Stomach (tissue), 9 donors: ENCODE data around the gene NPHP1. TPM values are rescaled to one million over a fixed set of nuclear protein-coding genes. Genes with fewer than 3 reads are reported as not detected.
"Not testable (repeated sequence)": the region's sequence is repeated elsewhere in the genome, so short reads cannot be mapped to it uniquely, and the experiment has no call there.

Experiments
- DNase-seq, 2 donors: peaks; one replicate each; pipeline versions ENCODE4 v3.0.0 to v3.0.0-alpha.2; 2013 to 2019
- H3K27ac ChIP-seq, 5 donors: fragments of 200-600 bp in 4 of 5; sonication (generic) in 4 of 5; one replicate each; pipeline ENCODE4 v1.5.1; 2013 to 2019; ENCODE audit warnings: mild to moderate bottlenecking in 1 of 5, moderate library complexity in 1 of 5
- H3K27me3 ChIP-seq, 3 donors: fragments of 200-600 bp; sonication (generic); one replicate each; pipeline ENCODE4 v1.5.1; 2017 to 2019; ENCODE audit warnings: mixed run types in 1 of 3
- H3K36me3 ChIP-seq, 4 donors: fragments of 200-600 bp; sonication (generic); 1 replicate in 3 of 4; 2 replicates in 1 of 4; pipeline ENCODE4 v1.5.1; 2016 to 2019
- H3K4me1 ChIP-seq, 4 donors: fragments of 200-600 bp; sonication (generic); one replicate each; pipeline ENCODE4 v1.5.1; 2016 to 2019
- H3K4me3 ChIP-seq, 4 donors: fragments of 200-600 bp; sonication (generic) in 3 of 4; one replicate each; pipeline ENCODE4 v1.5.1; 2016 to 2019; ENCODE audit warnings: mild to moderate bottlenecking in 1 of 4
- H3K9me3 ChIP-seq, 4 donors: fragments of 200-600 bp; sonication (generic); one replicate each; pipeline ENCODE4 v1.5.1; 2016 to 2019
- EP300 ChIP-seq: sonication (generic); formaldehyde crosslinking; IDR thresholded peaks from one replicate; pipeline ENCODE4 v1.6.1; 2017; ENCODE audit warnings: antibody characterized with exemption
- POLR2A ChIP-seq, 4 donors: fragments of 450-650 bp; IDR thresholded peaks; one replicate each; pipeline ENCODE4 v1.6.1; 2016; ENCODE audit warnings: antibody characterized with exemption in 4 of 4, control low read depth in 2 of 4, mild to moderate bottlenecking in 1 of 4, moderate library complexity in 1 of 4
- POLR2AphosphoS5 ChIP-seq, 3 donors: sonication (generic); formaldehyde crosslinking; IDR thresholded peaks; one replicate each; pipeline ENCODE4 v1.6.1; 2016; ENCODE audit warnings: antibody characterized with exemption in 3 of 3
- WGBS, 5 donors: extraction: QIAGEN DNeasy Blood & Tissue Kit in 3 of 5; methylation state at CpG; one replicate each; pipeline versions ENCODE4 v1.1.5 to v1.1.7; 2013 to 2018; 5-methylcytosine and 5-hydroxymethylcytosine counted together
- intact Hi-C: fragments of 100-400 bp; cut with DNase I; formaldehyde crosslinking; loops from one replicate; pipeline ENCODE4 v1.15.1; 2023; ENCODE audit warnings: low total_unique reads
- polyA plus RNA-seq, 3 donors: library from polyadenylated mRNA; stranded (reverse); fragments of 200-250 nt; gene quantifications; one replicate each; pipeline ENCODE4 v1.2.3, GENCODE V29; 2013
- total RNA-seq, 5 donors: library from RNA; depleted of rRNA; stranded (reverse); fragments of >200 nt; gene quantifications; one replicate each; pipeline versions ENCODE4 v1.1.0 to v1.2.3, GENCODE V29; 2014 to 2016
- TF ChIP-seq, protein P1 (sequence below), 7 experiments: fragments of 450-650 bp in 4 of 7; fragments of 200-600 bp in 3 of 7; sonication (generic) in 3 of 7; IDR thresholded peaks; one replicate each; pipeline ENCODE4 v1.5.1; 2016 to 2019; ENCODE audit warnings: antibody characterized with exemption in 7 of 7, control low read depth in 2 of 7, mild to moderate bottlenecking in 1 of 7
- donor health status: healthy with polysubstance abuse.
- donor health status: Bipolar disorder and iron deficiency.
- donor health status: healthy.

NPHP1 gene
- total and polyA plus RNA-seq, 8 donors: 0.58 to 5.5 (median 3.9) TPM; not detected in 1

DNA sequence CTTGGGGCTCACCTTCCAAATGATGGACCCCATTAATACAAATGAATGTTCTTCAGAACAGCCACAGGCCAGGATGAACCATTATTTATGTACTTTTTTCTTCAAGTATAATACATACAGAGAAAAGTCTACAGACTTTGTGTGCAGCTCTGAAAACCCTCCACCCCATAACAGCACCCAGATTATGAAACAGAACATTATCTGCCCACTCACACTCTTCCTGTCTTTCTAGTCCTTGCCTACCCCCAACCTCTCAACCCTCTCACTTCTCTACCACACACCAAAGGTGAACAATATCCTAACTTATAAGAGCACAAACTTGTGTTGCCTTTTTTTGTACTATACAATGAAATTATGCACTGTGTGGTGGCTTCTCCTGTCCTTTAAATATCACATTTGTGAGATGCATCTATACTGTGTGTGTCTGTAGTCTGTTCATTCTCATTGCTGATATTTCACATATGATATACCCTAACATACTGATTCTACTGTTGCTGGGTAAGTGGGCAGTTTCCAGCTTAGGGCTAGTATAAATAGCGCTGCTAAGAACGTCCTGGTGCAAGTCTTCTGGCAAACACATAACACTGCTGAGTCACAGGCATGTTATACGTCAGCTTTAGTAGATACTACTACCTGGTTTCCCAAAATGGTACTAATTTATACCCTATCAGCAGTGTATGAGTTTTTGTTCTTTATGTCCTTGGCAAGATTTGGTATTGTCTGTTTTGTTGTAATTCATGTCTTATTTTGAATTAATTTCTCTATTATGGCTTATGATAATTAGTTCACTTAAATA is 1.0 kb upstream of the NPHP1 start:
- Histone ChIP-seq H3K36me3 (peaks cover 0 to 21% (median 17%) of the 10 kb centered on the region in 4 donors), H3K4me1 (peaks cover 8 to 28% (median 17%) of the 10 kb centered on the region in 4 donors), H3K4me3 (peak overlapping the region in 1 of 4 donors; percentile 96), H3K9me3 (no peaks in the 10 kb centered on the region), H3K27ac (peak overlapping the region in 1 of 5 donors; percentile 77), H3K27me3 (no peaks in the 10 kb centered on the region)
- no peak for DNase-seq
- whole genome bisulfite sequencing, 5 donors: 29 to 53% (median 38%) methylated on average over 3 of the region's 3 CpGs
- intact Hi-C loops: no loop called here
- TF ChIP-seq EP300 (no peak), POLR2A (IDR thresholded peaks at IDR 0.05) (no peak), POLR2AphosphoS5 (IDR thresholded peaks at IDR 0.05) (no peak)
- TF ChIP-seq, protein P1, sequence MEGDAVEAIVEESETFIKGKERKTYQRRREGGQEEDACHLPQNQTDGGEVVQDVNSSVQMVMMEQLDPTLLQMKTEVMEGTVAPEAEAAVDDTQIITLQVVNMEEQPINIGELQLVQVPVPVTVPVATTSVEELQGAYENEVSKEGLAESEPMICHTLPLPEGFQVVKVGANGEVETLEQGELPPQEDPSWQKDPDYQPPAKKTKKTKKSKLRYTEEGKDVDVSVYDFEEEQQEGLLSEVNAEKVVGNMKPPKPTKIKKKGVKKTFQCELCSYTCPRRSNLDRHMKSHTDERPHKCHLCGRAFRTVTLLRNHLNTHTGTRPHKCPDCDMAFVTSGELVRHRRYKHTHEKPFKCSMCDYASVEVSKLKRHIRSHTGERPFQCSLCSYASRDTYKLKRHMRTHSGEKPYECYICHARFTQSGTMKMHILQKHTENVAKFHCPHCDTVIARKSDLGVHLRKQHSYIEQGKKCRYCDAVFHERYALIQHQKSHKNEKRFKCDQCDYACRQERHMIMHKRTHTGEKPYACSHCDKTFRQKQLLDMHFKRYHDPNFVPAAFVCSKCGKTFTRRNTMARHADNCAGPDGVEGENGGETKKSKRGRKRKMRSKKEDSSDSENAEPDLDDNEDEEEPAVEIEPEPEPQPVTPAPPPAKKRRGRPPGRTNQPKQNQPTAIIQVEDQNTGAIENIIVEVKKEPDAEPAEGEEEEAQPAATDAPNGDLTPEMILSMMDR (IDR thresholded peaks at IDR 0.05): no peak

DNA sequence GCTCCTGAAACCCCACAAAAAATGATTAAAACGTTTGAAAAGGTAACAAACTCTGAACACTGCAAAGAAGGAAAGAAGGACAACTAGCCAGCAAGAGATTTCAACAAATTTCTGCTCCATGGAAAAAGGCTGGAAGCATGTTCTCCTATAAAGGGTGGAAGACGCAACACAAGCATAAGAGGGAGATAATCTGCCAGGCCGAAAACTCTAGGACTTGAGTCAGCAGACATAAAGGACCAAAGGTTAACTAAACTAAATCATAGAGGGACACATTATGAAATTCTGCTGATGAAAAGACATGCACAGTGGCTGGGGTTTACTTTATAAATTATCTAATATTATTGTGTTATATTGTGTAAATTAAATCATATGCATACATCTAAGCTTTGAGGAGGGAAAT is 6.8 kb downstream of the NPHP1 start:
- no peaks in the 10 kb centered on the region for H3K4me1 ChIP-seq
- no peaks in the 10 kb centered on the region for H3K27me3 ChIP-seq
- H3K4me3 ChIP-seq: no peak overlapping the region
- intact Hi-C loops: no loop called here
- H3K27ac ChIP-seq: no peak overlapping the region
- H3K9me3 ChIP-seq: no peaks in the 10 kb centered on the region
- TF ChIP-seq POLR2A (IDR thresholded peaks at IDR 0.05) (no peak), POLR2AphosphoS5 (IDR thresholded peaks at IDR 0.05) (no peak), EP300 (no peak)
- TF ChIP-seq, protein P1 (IDR thresholded peaks at IDR 0.05): no peak
- WGBS, 5 donors: 68 to 77% (median 69%) methylated on average over 3 of the region's 3 CpGs
- no peak for DNase-seq
- peaks cover 0 to 22% (median 2%) of the 10 kb centered on the region in 4 donors for H3K36me3 ChIP-seq

DNA sequence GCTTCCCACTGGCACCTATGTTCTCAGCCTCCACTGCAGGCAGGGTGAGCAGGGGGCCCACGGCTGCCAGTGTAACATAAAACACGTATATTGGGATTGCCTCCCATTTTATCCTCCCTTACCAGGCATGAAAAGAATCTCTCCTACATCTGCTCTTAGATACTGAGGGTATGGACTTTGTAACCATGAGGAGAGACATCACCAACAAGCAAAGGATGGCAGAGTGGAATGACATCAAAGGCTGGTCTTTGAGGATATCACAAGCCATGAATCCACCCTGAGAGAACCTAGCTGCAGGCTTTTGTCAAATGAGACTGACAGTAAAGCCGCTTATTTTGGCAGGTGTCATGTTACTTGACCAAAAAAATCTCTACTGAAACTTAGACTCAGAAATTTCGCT is 7.4 kb downstream of the NPHP1 start:
- Histone ChIP-seq H3K36me3 (peaks cover 0 to 22% (median 2%) of the 10 kb centered on the region in 4 donors), H3K27me3 (no peaks in the 10 kb centered on the region), H3K4me3 (no peak overlapping the region), H3K27ac (no peak overlapping the region), H3K4me1 (no peaks in the 10 kb centered on the region), H3K9me3 (no peaks in the 10 kb centered on the region)
- DNase-seq: no peak
- intact Hi-C loops: no loop called here
- TF ChIP-seq POLR2AphosphoS5 (IDR thresholded peaks at IDR 0.05) (no peak), POLR2A (IDR thresholded peaks at IDR 0.05) (no peak), EP300 (no peak)
- TF ChIP-seq, protein P1 (IDR thresholded peaks at IDR 0.05): no peak
- WGBS, 5 donors: 78 to 92% (median 84%) methylated on average over 4 of the region's 4 CpGs

DNA sequence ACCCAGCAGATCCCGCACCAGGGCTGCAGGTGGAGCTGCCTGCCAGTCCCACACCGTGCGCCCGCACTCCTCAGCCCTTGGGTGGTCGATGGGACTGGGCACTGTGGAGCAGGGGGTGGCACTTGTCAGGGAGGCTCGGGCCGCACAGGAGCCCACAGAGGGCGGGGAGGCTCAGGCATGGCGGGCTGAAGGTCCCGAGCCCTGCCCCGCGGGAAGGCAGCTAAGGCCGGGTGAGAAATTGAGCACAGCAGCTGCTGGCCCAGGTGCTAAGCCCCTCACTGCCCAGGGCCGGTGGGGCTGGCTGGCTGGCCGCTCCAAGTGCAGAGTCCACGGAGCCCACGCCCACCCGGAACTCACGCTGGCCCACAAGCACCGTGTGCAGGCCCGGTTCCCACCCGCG is 14.6 kb downstream of the NPHP1 start:
- intact Hi-C loops, H3K4me3 ChIP-seq, H3K27me3 ChIP-seq, H3K27ac ChIP-seq, DNase-seq, H3K4me1 ChIP-seq, H3K9me3 ChIP-seq: not testable (repeated sequence)
- H3K36me3 ChIP-seq: peaks cover 0 to 48% (median 0%) of the 10 kb centered on the region in 4 donors
- WGBS, 5 donors: 88 to 98% (median 97%) methylated on average over 20 to 23 of the region's 23 CpGs; no CpG with 5 or more reads in 1 of the 5 donors

DNA sequence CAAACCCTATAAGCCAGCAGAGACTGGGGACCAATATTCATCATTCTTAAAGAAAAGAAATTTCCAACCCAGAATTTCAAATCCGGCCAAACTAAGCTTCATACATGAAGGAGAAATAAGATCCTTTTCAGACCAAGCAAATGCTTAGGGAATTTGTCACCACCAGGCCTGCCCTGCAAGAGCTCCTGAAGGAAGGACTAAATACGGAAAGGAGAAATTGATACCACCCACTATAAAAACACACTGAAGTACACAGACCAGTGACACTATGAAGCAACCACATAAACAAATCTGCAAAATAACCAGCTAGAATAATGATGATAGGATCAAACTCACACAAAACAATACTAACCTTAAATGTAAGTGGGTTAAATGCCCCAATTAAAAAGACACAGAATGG is 22.4 kb downstream of the NPHP1 start:
- intact Hi-C loops: no loop called here
- Histone ChIP-seq H3K9me3 (peaks cover 5 to 24% (median 19%) of the 10 kb centered on the region in 4 donors), H3K4me1 (no peaks in the 10 kb centered on the region), H3K36me3 (peaks cover 0 to 50% (median 2%) of the 10 kb centered on the region in 4 donors), H3K4me3 (no peak overlapping the region), H3K27me3 (no peaks in the 10 kb centered on the region), H3K27ac (no peak overlapping the region)
- DNase-seq: no peak
- no peak for TF ChIP-seq POLR2AphosphoS5 (IDR thresholded peaks at IDR 0.05)
- TF ChIP-seq, protein P1 (IDR thresholded peaks at IDR 0.05): no peak
- TF ChIP-seq POLR2A (IDR thresholded peaks at IDR 0.05): no peak
- no peak for TF ChIP-seq EP300
- WGBS, 5 donors: 90 to 98% (median 92%) methylated on average over 2 of the region's 2 CpGs
